Rectal smooth muscle tissue (tissue), 1 donor: ENCODE measurements around the gene KDF1.

Experiments
- H3K27ac ChIP-seq: one replicate; pipeline ENCODE4 v1.7.0; 2013; ENCODE audit warnings: low read depth, low read length, inconsistent platforms
- H3K27me3 ChIP-seq: one replicate; pipeline ENCODE4 v1.7.0; 2013; ENCODE audit warnings: low read length; ENCODE audit not compliant: control insufficient read depth, insufficient read depth
- H3K36me3 ChIP-seq: one replicate; pipeline ENCODE4 v1.7.0; 2013; ENCODE audit warnings: low read length; ENCODE audit not compliant: control insufficient read depth, insufficient read depth
- H3K4me1 ChIP-seq: one replicate; pipeline ENCODE4 v1.7.0; 2013; ENCODE audit warnings: low read length; ENCODE audit not compliant: control insufficient read depth, insufficient read depth
- H3K4me3 ChIP-seq: one replicate; pipeline ENCODE4 v1.7.0; 2013; ENCODE audit warnings: low read length
- H3K9ac ChIP-seq: one replicate; pipeline ENCODE4 v1.7.0; 2013; ENCODE audit warnings: low read length

The KDF1 gene

GRCh38 chr1:26945138-26945537, 15.1 kb downstream of the KDF1 start:
- Histone ChIP-seq H3K27me3 (no peaks in the 10 kb centered on the region), H3K27ac (no peak overlapping the region), H3K4me3 (no peak overlapping the region), H3K4me1 (no peaks in the 10 kb centered on the region), H3K9ac (no peak overlapping the region), H3K36me3 (peaks cover 22% of the 10 kb centered on the region)

GRCh38 chr1:26942656-26943055, 17.6 kb downstream of the KDF1 start:
- no peak overlapping the region for H3K4me3 ChIP-seq
- H3K36me3 ChIP-seq = peaks cover 22% of the 10 kb centered on the region
- no peak overlapping the region for H3K27ac ChIP-seq
- no peak overlapping the region for H3K9ac ChIP-seq
- no peaks in the 10 kb centered on the region for H3K4me1 ChIP-seq
- H3K27me3 ChIP-seq = no peaks in the 10 kb centered on the region

- Histone ChIP-seq H3K36me3 (peaks cover 22% of the 10 kb centered on the region), H3K9ac (no peak overlapping the region), H3K4me1 (no peaks in the 10 kb centered on the region), H3K27me3 (no peaks in the 10 kb centered on the region), H3K27ac (no peak overlapping the region), H3K4me3 (no peak overlapping the region)
These were observed 19.0 kb downstream of the KDF1 start for GRCh38 chr1:26941311-26941710.

GRCh38 chr1:26938659-26939025, 21.6 kb downstream of the KDF1 start:
- Histone ChIP-seq H3K9ac (no peak overlapping the region), H3K27ac (no peak overlapping the region), H3K27me3 (no peaks in the 10 kb centered on the region), H3K4me3 (no peak overlapping the region), H3K4me1 (no peaks in the 10 kb centered on the region), H3K36me3 (peaks cover 11% of the 10 kb centered on the region)

- H3K4me3 ChIP-seq = no peak overlapping the region
- no peak overlapping the region for H3K9ac ChIP-seq
- H3K36me3 ChIP-seq = peaks cover 7% of the 10 kb centered on the region
- H3K27me3 ChIP-seq = no peaks in the 10 kb centered on the region
- H3K4me1 ChIP-seq = no peaks in the 10 kb centered on the region
- H3K27ac ChIP-seq = no peak overlapping the region
These were observed 22.1 kb downstream of the KDF1 start for GRCh38 chr1:26938004-26938658.

GRCh38 chr1:26936823-26937222, 23.4 kb downstream of the KDF1 start:
- Histone ChIP-seq H3K4me1 (no peaks in the 10 kb centered on the region), H3K27ac (no peak overlapping the region), H3K4me3 (no peak overlapping the region), H3K36me3 (no peaks in the 10 kb centered on the region), H3K27me3 (no peaks in the 10 kb centered on the region), H3K9ac (no peak overlapping the region)

- Histone ChIP-seq H3K9ac (no peak overlapping the region), H3K4me1 (no peaks in the 10 kb centered on the region), H3K27ac (no peak overlapping the region), H3K27me3 (no peaks in the 10 kb centered on the region), H3K4me3 (no peak overlapping the region), H3K36me3 (peaks cover 5% of the 10 kb centered on the region)
These were observed 27.7 kb downstream of the KDF1 start for GRCh38 chr1:26932531-26932930.

- no peak overlapping the region for H3K4me3 ChIP-seq
- no peak overlapping the region for H3K27ac ChIP-seq
- peaks cover 11% of the 10 kb centered on the region for H3K4me1 ChIP-seq
- no peaks in the 10 kb centered on the region for H3K27me3 ChIP-seq
- H3K36me3 ChIP-seq = peaks cover 12% of the 10 kb centered on the region
- no peak overlapping the region for H3K9ac ChIP-seq
These were observed 36.6 kb downstream of the KDF1 start for GRCh38 chr1:26923711-26924110.

GRCh38 chr1:26922901-26923300, 37.4 kb downstream of the KDF1 start:
- H3K4me1 ChIP-seq = peaks cover 11% of the 10 kb centered on the region
- H3K9ac ChIP-seq = no peak overlapping the region
- H3K27ac ChIP-seq = no peak overlapping the region
- H3K4me3 ChIP-seq = peak overlapping the region; percentile 92
- H3K36me3 ChIP-seq = peaks cover 7% of the 10 kb centered on the region
- no peaks in the 10 kb centered on the region for H3K27me3 ChIP-seq

- Histone ChIP-seq H3K36me3 (peaks cover 7% of the 10 kb centered on the region), H3K4me1 (peaks cover 11% of the 10 kb centered on the region), H3K27me3 (no peaks in the 10 kb centered on the region), H3K4me3 (peak overlapping the region; percentile 92), H3K9ac (peak overlapping the region; percentile 69), H3K27ac (no peak overlapping the region)
These were observed 37.9 kb downstream of the KDF1 start for GRCh38 chr1:26922431-26922729.

- peaks cover 7% of the 10 kb centered on the region for H3K36me3 ChIP-seq
- peak within 1 kb of the TSS; percentile 88 for H3K27ac ChIP-seq
- H3K4me1 ChIP-seq = peaks cover 11% of the 10 kb centered on the region
- peak within 1 kb of the TSS; percentile 69 for H3K9ac ChIP-seq
- H3K4me3 ChIP-seq = peak within 1 kb of the TSS; percentile 92
- H3K27me3 ChIP-seq = no peaks in the 10 kb centered on the region
These were observed 38.5 kb downstream of the KDF1 start, which contains the start of gene NUDC for GRCh38 chr1:26921540-26922430. Gene NUDC (plus strand): TSS chr1:26921743. CDS start chr1:26921849, 106 bp downstream.

- H3K27ac ChIP-seq = peak overlapping the region; percentile 88
- H3K36me3 ChIP-seq = peaks cover 7% of the 10 kb centered on the region
- H3K9ac ChIP-seq = no peak overlapping the region
These were observed 39.1 kb downstream of the KDF1 start for GRCh38 chr1:26921126-26921539.

More at GRCh38 chr1:26921126-26921539, 39.1 kb downstream of the KDF1 start:
- Histone ChIP-seq H3K4me3 (peak overlapping the region; percentile 92), H3K27me3 (no peaks in the 10 kb centered on the region), H3K4me1 (peaks cover 11% of the 10 kb centered on the region)
